HepG2 (cell line): ENCODE results near the gene SWSAP1. TPM values are rescaled to one million over a fixed set of nuclear protein-coding genes. Genes with fewer than 3 reads are reported as not detected.

Experiments
- ARID2 ChIP-seq: sonication (generic); formaldehyde crosslinking; IDR thresholded peaks from 2 replicates; pipeline ENCODE4 v1.8.1; 2022; ENCODE audit warnings: mild to moderate bottlenecking, missing genetic modification reagents, borderline replicate concordance
- GRHL1 ChIP-seq: sonication (generic); formaldehyde crosslinking; conservative IDR thresholded peaks from 2 replicates; pipeline ENCODE4 v1.8.0; 2022; ENCODE audit warnings: missing genetic modification reagents
- HDAC2 ChIP-seq: sonication (generic); formaldehyde crosslinking; IDR thresholded peaks from 2 replicates; pipeline ENCODE4 v1.4.0; 2020; ENCODE audit warnings: missing genetic modification reagents
- HHEX ChIP-seq: IDR thresholded peaks from 2 replicates; pipeline ENCODE4 v1.6.1; 2016; ENCODE audit warnings: control low read depth
- HOXD1 ChIP-seq: sonication (generic); formaldehyde crosslinking; IDR thresholded peaks from 2 replicates; pipeline ENCODE4 v1.5.0; 2020; ENCODE audit warnings: missing genetic modification reagents
- KMT2B ChIP-seq: IDR thresholded peaks from 2 replicates; pipeline ENCODE4 v1.6.1; 2016; ENCODE audit warnings: missing genetic modification reagents, missing compliant biosample characterization
- NFKBIZ ChIP-seq: IDR thresholded peaks from 2 replicates; pipeline ENCODE4 v1.6.1; 2018; ENCODE audit warnings: missing genetic modification reagents, missing compliant biosample characterization
- TGIF2 ChIP-seq: IDR thresholded peaks from 2 replicates; pipeline ENCODE4 v1.6.1; 2016; ENCODE audit warnings: control low read depth, missing compliant biosample characterization
- THYN1 ChIP-seq: sonication (generic); formaldehyde crosslinking; IDR thresholded peaks from 2 replicates; pipeline ENCODE4 v1.8.1; 2023; ENCODE audit warnings: low read depth, mild to moderate bottlenecking, moderate library complexity, missing genetic modification reagents, borderline replicate concordance
- UBTF ChIP-seq: sonication (generic); formaldehyde crosslinking; IDR thresholded peaks from 2 replicates; pipeline ENCODE4 v1.4.0; 2020; ENCODE audit warnings: mild to moderate bottlenecking, missing genetic modification reagents
- ZNF546 ChIP-seq: sonication (generic); formaldehyde crosslinking; conservative IDR thresholded peaks from 2 replicates; pipeline ENCODE4 v1.8.1; 2023; ENCODE audit warnings: mild to moderate bottlenecking, missing genetic modification reagents
- ZNF557 ChIP-seq: sonication (generic); formaldehyde crosslinking; IDR thresholded peaks from 2 replicates; pipeline ENCODE4 v1.4.0; 2020; ENCODE audit warnings: missing genetic modification reagents
- ZXDC ChIP-seq: sonication (generic); formaldehyde crosslinking; IDR thresholded peaks from 2 replicates; pipeline ENCODE4 v1.5.0; 2020; ENCODE audit warnings: mild to moderate bottlenecking, missing genetic modification reagents
- polyA plus RNA-seq, 8 experiments: library from polyadenylated mRNA; depleted of rRNA in 3 of 8; stranded (reverse) in 7 of 8; unstranded in 1 of 8; fragments of >200 nt; fragmentation: Illumina TruSeq in 4 of 8; extraction: Trizol in 4 of 8; gene quantifications; 2 replicates each; pipeline versions ENCODE4 v1.2.1 to v1.2.3, GENCODE V29; 2011 to 2016; ENCODE audit warnings: low read depth in 4 of 8, missing spikeins in 1 of 8, mixed read lengths in 1 of 8; ENCODE audit not compliant: insufficient read depth in 1 of 8
- total RNA-seq, 5 experiments: library from RNA; depleted of rRNA; stranded (reverse); fragments of >200 nt; fragmentation: Illumina TruSeq; extraction: Trizol; gene quantifications; 2 replicates each; pipeline ENCODE4 v1.2.3, GENCODE V29; 2016; ENCODE audit warnings: low read depth in 1 of 5
- TF ChIP-seq, protein P1 (sequence below): sonication (generic); formaldehyde crosslinking; conservative IDR thresholded peaks from 2 replicates; pipeline ENCODE4 v1.4.0; 2020; ENCODE audit warnings: missing genetic modification reagents

The SWSAP1 gene
- total and polyA plus RNA-seq, 2 of the 13 experiments (the other 11 are each of a cell fraction or from before 2014, with no cell fraction given), result 2.7 to 3.3 TPM

DNA sequence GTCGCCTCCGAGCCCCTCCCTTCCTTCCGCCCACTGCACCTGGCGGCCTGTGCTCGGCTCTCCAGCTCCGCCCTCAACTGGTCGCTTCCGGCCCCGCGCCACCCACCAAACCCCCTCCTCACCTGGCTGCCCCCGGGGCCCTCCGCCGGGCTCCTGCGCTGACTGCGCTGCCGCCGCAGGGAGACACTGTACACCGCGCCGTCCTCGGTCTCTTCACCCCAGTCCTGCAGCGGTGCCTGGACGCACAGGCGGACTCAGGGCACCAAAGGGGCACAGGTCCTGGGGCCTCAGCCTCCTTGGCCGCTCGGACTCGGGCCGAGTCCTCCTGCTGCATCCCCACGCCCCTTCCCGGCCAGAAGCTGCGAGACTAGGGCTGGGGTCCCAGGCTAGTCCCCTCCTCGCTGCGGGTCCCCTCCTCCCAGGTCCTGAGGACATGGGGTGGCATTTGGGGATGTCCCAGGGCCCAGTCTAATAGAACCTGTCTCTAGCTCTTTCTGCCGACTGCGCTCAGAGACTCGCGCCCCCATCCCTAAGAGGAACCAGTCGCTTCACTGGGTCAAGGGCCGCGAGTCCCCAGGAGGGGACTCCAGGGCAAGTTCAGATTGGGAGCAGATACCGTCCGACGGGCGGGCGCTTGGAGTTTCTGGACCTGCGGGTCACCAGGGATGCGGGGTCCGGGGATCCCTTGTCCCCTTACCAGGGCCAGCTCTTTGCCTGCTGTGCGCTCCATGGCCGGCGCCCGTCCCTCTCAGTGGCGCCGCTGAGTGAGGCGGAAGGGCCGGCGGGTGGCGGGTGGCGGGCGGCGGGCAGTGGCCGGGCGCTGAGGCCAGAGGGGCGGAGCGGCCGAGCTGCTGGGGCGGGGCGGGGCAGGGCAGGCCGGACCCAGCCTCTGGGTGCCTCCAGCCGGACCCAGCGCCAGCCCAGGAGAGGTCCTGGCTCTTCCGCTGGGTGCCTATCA lies 44.4 kb downstream of the SWSAP1 start, which contains the start of gene RGL3 (continued):
- TF ChIP-seq HHEX (CRISPR knock-in tag) (no peak), ZNF557 (CRISPR knock-in tag) (no peak), KMT2B (CRISPR knock-in tag) (no peak; the same call in 1 of the 2 replicates), UBTF (CRISPR knock-in tag) (peak; percentile 81), ARID2 (CRISPR knock-in tag) (no peak), HDAC2 (CRISPR knock-in tag) (no peak), NFKBIZ (CRISPR knock-in tag) (no peak), ZNF546 (CRISPR knock-in tag) (no peak), TGIF2 (no peak), GRHL1 (CRISPR knock-in tag) (no peak), HOXD1 (CRISPR knock-in tag) (no peak), ZXDC (CRISPR knock-in tag) (no peak), THYN1 (no peak)
- TF ChIP-seq, protein P1, sequence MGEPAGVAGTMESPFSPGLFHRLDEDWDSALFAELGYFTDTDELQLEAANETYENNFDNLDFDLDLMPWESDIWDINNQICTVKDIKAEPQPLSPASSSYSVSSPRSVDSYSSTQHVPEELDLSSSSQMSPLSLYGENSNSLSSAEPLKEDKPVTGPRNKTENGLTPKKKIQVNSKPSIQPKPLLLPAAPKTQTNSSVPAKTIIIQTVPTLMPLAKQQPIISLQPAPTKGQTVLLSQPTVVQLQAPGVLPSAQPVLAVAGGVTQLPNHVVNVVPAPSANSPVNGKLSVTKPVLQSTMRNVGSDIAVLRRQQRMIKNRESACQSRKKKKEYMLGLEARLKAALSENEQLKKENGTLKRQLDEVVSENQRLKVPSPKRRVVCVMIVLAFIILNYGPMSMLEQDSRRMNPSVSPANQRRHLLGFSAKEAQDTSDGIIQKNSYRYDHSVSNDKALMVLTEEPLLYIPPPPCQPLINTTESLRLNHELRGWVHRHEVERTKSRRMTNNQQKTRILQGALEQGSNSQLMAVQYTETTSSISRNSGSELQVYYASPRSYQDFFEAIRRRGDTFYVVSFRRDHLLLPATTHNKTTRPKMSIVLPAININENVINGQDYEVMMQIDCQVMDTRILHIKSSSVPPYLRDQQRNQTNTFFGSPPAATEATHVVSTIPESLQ (CRISPR knock-in tag), result no peak
